CD4-positive, alpha-beta T cell treated with Interleukin-2 at 100 ng/mL for 4 hours (primary cell): ENCODE results near the gene SRSF8.
"Not testable (repeated sequence)": the region's sequence is repeated elsewhere in the genome, so short reads cannot be mapped to it uniquely, and the experiment has no call there.

Experiments
- DNase-seq: peaks from one replicate; pipeline ENCODE4 v3.0.0-alpha.2; 2020; ENCODE audit warnings: low spot score

Gene SRSF8

GRCh38 chr11:95097209-95097608 lies 30.5 kb downstream of the SRSF8 start:
- DNase-seq: no peak

- no peak for DNase-seq
Observed at GRCh38 chr11:95098826-95099225, 32.1 kb downstream of the SRSF8 start.

- DNase-seq: no peak
Observed at GRCh38 chr11:95100191-95100648, 33.5 kb downstream of the SRSF8 start.

GRCh38 chr11:95100856-95101507 lies 34.3 kb downstream of the SRSF8 start:
- no peak for DNase-seq

- DNase-seq: no peak
Observed at GRCh38 chr11:95101935-95102334, 35.2 kb downstream of the SRSF8 start.

- no peak for DNase-seq
Observed at GRCh38 chr11:95102733-95103132, 36.0 kb downstream of the SRSF8 start.

GRCh38 chr11:95103701-95104100 lies 37.0 kb downstream of the SRSF8 start:
- no peak for DNase-seq

- no peak for DNase-seq
Observed at GRCh38 chr11:95104121-95104830, 37.6 kb downstream of the SRSF8 start.

- DNase-seq: no peak
Observed at GRCh38 chr11:95104856-95105255, 38.1 kb downstream of the SRSF8 start.

- DNase-seq: no peak
Observed at GRCh38 chr11:95108159-95108611, 41.5 kb downstream of the SRSF8 start.

GRCh38 chr11:95108671-95109551 lies 42.2 kb downstream of the SRSF8 start:
- DNase-seq: no peak

- not testable (repeated sequence) for DNase-seq
Observed at GRCh38 chr11:95111471-95111870, 44.8 kb downstream of the SRSF8 start.

- DNase-seq: no peak
Observed at GRCh38 chr11:95111923-95112540, 45.3 kb downstream of the SRSF8 start.

- DNase-seq: no peak
Observed at GRCh38 chr11:95115597-95115996, 48.9 kb downstream of the SRSF8 start.

- no peak for DNase-seq
Observed at GRCh38 chr11:95119361-95120060, 52.8 kb downstream of the SRSF8 start.
